Immature natural killer cell (primary cell): ENCODE measurements around the gene IGHMBP2. TPM values are rescaled to one million over a fixed set of nuclear protein-coding genes. Genes with fewer than 3 reads are reported as not detected.

Source experiments
- polyA plus RNA-seq, 3 donors: library from polyadenylated mRNA; unstranded; fragments of 300-500 nt; fragmentation: Illumina TruSeq; gene quantifications; one replicate each; pipeline ENCODE4 v1.2.3, GENCODE V29; 2021

IGHMBP2 gene
- polyA plus RNA-seq, 3 donors from 2014 or later = 8.7 to 9.8 (median 8.9) TPM

Other genes with a start within 250 kb of the IGHMBP2 start
- gene GAL, start 219.3 kb upstream of the IGHMBP2 start, polyA plus RNA-seq = not detected
- gene TESMIN, start 152.4 kb upstream of the IGHMBP2 start, polyA plus RNA-seq = 1 to 10 TPM in 1 of 3 donors, under 1 TPM in 1, not detected in 1; 0.47 to 1.9 TPM
- gene CPT1A, start 62.0 kb upstream of the IGHMBP2 start, polyA plus RNA-seq = 10 to 100 TPM in 1 of 3 donors, 1 to 10 TPM in 2; 6.4 to 20.3 (median 8.0) TPM
- 100 to 1,000 TPM in 2 of 3 donors, 10 to 100 TPM in 1; 94.3 to 145 (median 117) TPM for gene MRPL21, start 59 bp upstream of the IGHMBP2 start, polyA plus RNA-seq
- gene MRGPRD, start 77.1 kb downstream of the IGHMBP2 start, polyA plus RNA-seq = not detected
- gene MRGPRF, start 109.4 kb downstream of the IGHMBP2 start, polyA plus RNA-seq = not detected
- 1 to 10 TPM; 4.8 to 7.0 (median 5.0) TPM for gene TPCN2, start 145.0 kb downstream of the IGHMBP2 start, polyA plus RNA-seq